HEK293 (cell line): ENCODE data around the gene CLDN7.

Experiments used
- GLIS1 ChIP-seq: fragments of 450-650 bp; formaldehyde crosslinking; IDR thresholded peaks from 2 replicates; pipeline ENCODE4 v1.5.1; 2016; ENCODE audit warnings: missing biosample characterization, missing genetic modification characterization
- GLIS2 ChIP-seq: fragments of 450-650 bp; formaldehyde crosslinking; IDR thresholded peaks from 2 replicates; pipeline ENCODE4 v1.5.1; 2016; ENCODE audit warnings: missing biosample characterization, missing genetic modification characterization
- HOXC10 ChIP-seq: sonication (generic); formaldehyde crosslinking; IDR thresholded peaks from 2 replicates; pipeline ENCODE4 v1.8.1; 2023; ENCODE audit warnings: mild to moderate bottlenecking, missing genetic modification reagents
- IKZF3 ChIP-seq: fragments of 450-650 bp; IDR thresholded peaks from 2 replicates; pipeline ENCODE4 v1.5.0; 2018; ENCODE audit warnings: missing biosample characterization, mild to moderate bottlenecking, missing genetic modification characterization, moderate library complexity
- KLF1 ChIP-seq: fragments of 450-650 bp; formaldehyde crosslinking; IDR thresholded peaks from 2 replicates; pipeline ENCODE4 v1.5.1; 2016; ENCODE audit warnings: missing biosample characterization, missing genetic modification characterization
- KLF16 ChIP-seq: fragments of 450-650 bp; formaldehyde crosslinking; IDR thresholded peaks from 2 replicates; pipeline ENCODE4 v1.5.1; 2017; ENCODE audit warnings: missing biosample characterization, missing genetic modification characterization
- KLF9 ChIP-seq: fragments of 450-650 bp; formaldehyde crosslinking; IDR thresholded peaks from 2 replicates; pipeline ENCODE4 v1.5.1; 2016; ENCODE audit warnings: missing biosample characterization, missing genetic modification characterization, low read depth
- TSHZ1 ChIP-seq: fragments of 450-650 bp; formaldehyde crosslinking; IDR thresholded peaks from 2 replicates; pipeline ENCODE4 v1.5.1; 2016; ENCODE audit warnings: missing biosample characterization, missing genetic modification characterization, borderline replicate concordance
- WT1 ChIP-seq: fragments of 450-650 bp; formaldehyde crosslinking; IDR thresholded peaks from 2 replicates; pipeline ENCODE4 v1.5.1; 2016; ENCODE audit warnings: missing biosample characterization, missing genetic modification characterization
- ZBTB1 ChIP-seq: fragments of 450-650 bp; formaldehyde crosslinking; IDR thresholded peaks from 2 replicates; pipeline ENCODE4 v1.5.1; 2016; ENCODE audit warnings: missing biosample characterization, missing genetic modification characterization
- ZBTB48 ChIP-seq: fragments of 450-650 bp; formaldehyde crosslinking; IDR thresholded peaks from 2 replicates; pipeline ENCODE4 v1.5.1; 2016; ENCODE audit warnings: missing biosample characterization, missing genetic modification characterization
- ZBTB8A ChIP-seq: fragments of 450-650 bp; formaldehyde crosslinking; IDR thresholded peaks from 2 replicates; pipeline ENCODE4 v1.5.1; 2016; ENCODE audit warnings: missing biosample characterization, missing genetic modification characterization
- ZIC2 ChIP-seq: fragments of 450-650 bp; formaldehyde crosslinking; IDR thresholded peaks from 2 replicates; pipeline ENCODE4 v1.5.1; 2016; ENCODE audit warnings: missing biosample characterization, missing genetic modification characterization
- ZNF121 ChIP-seq: fragments of 450-650 bp; formaldehyde crosslinking; IDR thresholded peaks from 2 replicates; pipeline ENCODE4 v1.5.1; 2016; ENCODE audit warnings: missing biosample characterization, missing genetic modification characterization
- ZNF184 ChIP-seq: fragments of 450-650 bp; IDR thresholded peaks from 2 replicates; pipeline ENCODE4 v1.5.1; 2018; ENCODE audit warnings: missing biosample characterization, mild to moderate bottlenecking, missing genetic modification characterization
- ZNF2 ChIP-seq: fragments of 450-650 bp; formaldehyde crosslinking; IDR thresholded peaks from 2 replicates; pipeline ENCODE4 v1.5.1; 2016; ENCODE audit warnings: missing biosample characterization, missing genetic modification characterization
- ZNF366 ChIP-seq: fragments of 450-650 bp; formaldehyde crosslinking; conservative IDR thresholded peaks from 2 replicates; pipeline ENCODE4 v1.5.1; 2016; ENCODE audit warnings: missing biosample characterization, missing genetic modification characterization
- ZNF391 ChIP-seq: fragments of 450-650 bp; formaldehyde crosslinking; IDR thresholded peaks from 2 replicates; pipeline ENCODE4 v1.5.1; 2016; ENCODE audit warnings: low read depth, missing biosample characterization, missing genetic modification characterization, borderline replicate concordance
- ZNF394 ChIP-seq: fragments of 450-650 bp; formaldehyde crosslinking; IDR thresholded peaks from 2 replicates; pipeline ENCODE4 v1.5.1; 2016; ENCODE audit warnings: missing biosample characterization, missing genetic modification characterization, mild to moderate bottlenecking, moderate library complexity, borderline replicate concordance
- ZNF501 ChIP-seq: fragments of 450-650 bp; formaldehyde crosslinking; IDR thresholded peaks from 2 replicates; pipeline ENCODE4 v1.5.1; 2016; ENCODE audit warnings: missing biosample characterization, missing genetic modification characterization
- ZNF510 ChIP-seq: fragments of 450-650 bp; formaldehyde crosslinking; IDR thresholded peaks from 2 replicates; pipeline ENCODE4 v1.5.1; 2018; ENCODE audit warnings: mild to moderate bottlenecking, missing genetic modification characterization, missing biosample characterization; ENCODE audit not compliant: insufficient replicate concordance
- ZNF560 ChIP-seq: fragments of 450-650 bp; formaldehyde crosslinking; IDR thresholded peaks from 2 replicates; pipeline ENCODE4 v1.5.1; 2017; ENCODE audit warnings: missing biosample characterization, missing genetic modification characterization, borderline replicate concordance
- ZNF600 ChIP-seq: fragments of 450-650 bp; formaldehyde crosslinking; IDR thresholded peaks from 2 replicates; pipeline ENCODE4 v1.5.1; 2016; ENCODE audit warnings: missing biosample characterization, missing genetic modification characterization
- ZNF624 ChIP-seq: fragments of 450-650 bp; formaldehyde crosslinking; IDR thresholded peaks from 2 replicates; pipeline ENCODE4 v1.5.1; 2017; ENCODE audit warnings: missing biosample characterization, missing genetic modification characterization
- ZNF654 ChIP-seq: fragments of 450-650 bp; formaldehyde crosslinking; IDR thresholded peaks from 2 replicates; pipeline ENCODE4 v1.5.1; 2016; ENCODE audit warnings: low read depth, missing biosample characterization, missing genetic modification characterization
- ZNF660 ChIP-seq: fragments of 450-650 bp; IDR thresholded peaks from 2 replicates; pipeline ENCODE4 v1.5.1; 2018; ENCODE audit warnings: missing biosample characterization, mild to moderate bottlenecking, missing genetic modification characterization
- ZNF664 ChIP-seq: fragments of 450-650 bp; formaldehyde crosslinking; IDR thresholded peaks from 2 replicates; pipeline ENCODE4 v1.5.1; 2016; ENCODE audit warnings: missing biosample characterization, missing genetic modification characterization
- ZNF785 ChIP-seq: fragments of 450-650 bp; formaldehyde crosslinking; IDR thresholded peaks from 2 replicates; pipeline ENCODE4 v1.5.1; 2016; ENCODE audit warnings: missing biosample characterization, missing genetic modification characterization
- ZSCAN30 ChIP-seq: fragments of 450-650 bp; IDR thresholded peaks from 2 replicates; pipeline ENCODE4 v1.5.1; 2018; ENCODE audit warnings: missing biosample characterization, mild to moderate bottlenecking, missing genetic modification characterization, moderate library complexity
- TF ChIP-seq, protein P1 (sequence below): fragments of 450-650 bp; formaldehyde crosslinking; IDR thresholded peaks from 2 replicates; pipeline ENCODE4 v1.5.1; 2016; ENCODE audit warnings: missing biosample characterization, missing genetic modification characterization, low read depth
- TF ChIP-seq, protein P2 (sequence below): fragments of 450-650 bp; formaldehyde crosslinking; optimal IDR thresholded peaks from 2 replicates; pipeline ENCODE3; 2016; ENCODE audit warnings: missing biosample characterization, mild to moderate bottlenecking, missing genetic modification characterization
- TF ChIP-seq, protein P3 (sequence below): fragments of 450-650 bp; formaldehyde crosslinking; IDR thresholded peaks from 2 replicates; pipeline ENCODE4 v1.5.1; 2016; ENCODE audit warnings: missing biosample characterization, missing genetic modification characterization

The CLDN7 gene

DNA sequence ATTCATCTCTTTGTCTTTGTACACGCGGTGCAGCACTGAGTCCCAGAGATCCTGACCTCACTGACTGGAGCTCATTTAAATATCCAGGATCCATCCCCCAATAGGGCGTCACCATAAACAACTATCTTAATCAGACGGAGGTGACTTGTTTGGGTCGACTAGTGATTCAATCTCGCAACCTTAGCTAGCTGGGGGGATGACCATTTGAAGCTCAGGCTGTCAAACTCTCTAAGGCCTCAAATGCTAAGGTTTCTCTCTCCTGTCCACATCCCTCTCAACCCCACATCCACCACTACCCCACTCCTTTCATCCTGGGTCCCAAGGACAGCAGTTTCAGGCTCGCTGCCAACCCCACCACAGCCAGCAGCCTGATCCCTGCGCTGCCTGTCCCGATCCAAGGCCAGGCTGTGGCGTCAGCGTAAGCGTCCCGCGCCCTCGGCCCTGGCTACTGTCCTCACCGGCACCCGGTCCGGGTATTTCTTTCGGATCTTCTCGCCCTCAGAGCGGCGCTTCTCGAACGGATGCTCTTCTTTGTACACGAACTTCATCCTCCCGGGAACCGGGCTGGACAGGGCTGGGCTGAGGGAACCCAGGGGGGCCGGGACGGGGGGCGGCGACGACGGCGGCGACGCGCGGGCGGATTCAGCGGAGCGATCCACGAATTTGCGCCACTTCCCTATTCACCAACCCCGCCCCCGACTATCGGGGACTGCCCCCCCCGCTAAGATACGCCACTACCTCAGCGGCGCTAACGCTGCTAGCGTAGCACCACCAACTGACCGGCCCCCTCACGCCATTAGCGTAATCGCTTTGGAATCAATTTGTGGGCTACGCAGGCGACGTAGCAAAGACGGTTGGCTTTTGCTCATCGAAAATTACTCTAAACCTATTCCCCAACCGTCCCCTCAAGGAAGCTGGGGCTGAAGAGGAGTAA lies 20.2 kb downstream of the CLDN7 start, which contains the start of gene GABARAP (continued):
- TF ChIP-seq ZNF560, result no peak
- no peak for TF ChIP-seq ZNF664 (tag by site-specific recombination)
- peak; percentile 89 for TF ChIP-seq GLIS1 (tag by site-specific recombination)
- no peak for TF ChIP-seq ZNF121 (tag by site-specific recombination)
- no peak for TF ChIP-seq ZNF654 (tag by site-specific recombination)
- TF ChIP-seq IKZF3 (tag by site-specific recombination), result peak; percentile 44; the same call in 1 of the 2 replicates
- no peak for TF ChIP-seq ZNF394 (tag by site-specific recombination)
- TF ChIP-seq ZNF501 (tag by site-specific recombination), result peak; percentile 86
- peak; percentile 49; the same call in 1 of the 2 replicates for TF ChIP-seq ZSCAN30 (tag by site-specific recombination)
- TF ChIP-seq ZBTB1 (tag by site-specific recombination), result no peak
- TF ChIP-seq ZNF2 (tag by site-specific recombination), result peak; percentile 85
- TF ChIP-seq ZBTB8A (tag by site-specific recombination), result peak; percentile 88
- 0 out of 2 replicates have a peak, but pooled peaks have one; percentile 54 for TF ChIP-seq ZNF184 (tag by site-specific recombination)
- no peak for TF ChIP-seq ZNF785
- TF ChIP-seq, protein P1, sequence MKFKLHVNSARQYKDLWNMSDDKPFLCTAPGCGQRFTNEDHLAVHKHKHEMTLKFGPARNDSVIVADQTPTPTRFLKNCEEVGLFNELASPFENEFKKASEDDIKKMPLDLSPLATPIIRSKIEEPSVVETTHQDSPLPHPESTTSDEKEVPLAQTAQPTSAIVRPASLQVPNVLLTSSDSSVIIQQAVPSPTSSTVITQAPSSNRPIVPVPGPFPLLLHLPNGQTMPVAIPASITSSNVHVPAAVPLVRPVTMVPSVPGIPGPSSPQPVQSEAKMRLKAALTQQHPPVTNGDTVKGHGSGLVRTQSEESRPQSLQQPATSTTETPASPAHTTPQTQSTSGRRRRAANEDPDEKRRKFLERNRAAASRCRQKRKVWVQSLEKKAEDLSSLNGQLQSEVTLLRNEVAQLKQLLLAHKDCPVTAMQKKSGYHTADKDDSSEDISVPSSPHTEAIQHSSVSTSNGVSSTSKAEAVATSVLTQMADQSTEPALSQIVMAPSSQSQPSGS (tag by site-specific recombination), result peak; percentile 55; the same call in 1 of the 2 replicates
- TF ChIP-seq KLF9, result peak; percentile 86
- TF ChIP-seq ZNF600 (tag by site-specific recombination), result peak; percentile 62
- TF ChIP-seq, protein P2, sequence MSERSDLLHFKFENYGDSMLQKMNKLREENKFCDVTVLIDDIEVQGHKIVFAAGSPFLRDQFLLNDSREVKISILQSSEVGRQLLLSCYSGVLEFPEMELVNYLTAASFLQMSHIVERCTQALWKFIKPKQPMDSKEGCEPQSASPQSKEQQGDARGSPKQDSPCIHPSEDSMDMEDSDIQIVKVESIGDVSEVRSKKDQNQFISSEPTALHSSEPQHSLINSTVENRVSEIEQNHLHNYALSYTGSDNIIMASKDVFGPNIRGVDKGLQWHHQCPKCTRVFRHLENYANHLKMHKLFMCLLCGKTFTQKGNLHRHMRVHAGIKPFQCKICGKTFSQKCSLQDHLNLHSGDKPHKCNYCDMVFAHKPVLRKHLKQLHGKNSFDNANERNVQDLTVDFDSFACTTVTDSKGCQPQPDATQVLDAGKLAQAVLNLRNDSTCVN (tag by site-specific recombination), result peak; percentile 89
- 0 out of 2 replicates have a peak, but pooled peaks have one; percentile 8 for TF ChIP-seq KLF1 (tag by site-specific recombination)
- TF ChIP-seq HOXC10 (CRISPR knock-in tag), result no peak
- TF ChIP-seq ZBTB48 (tag by site-specific recombination), result peak; percentile 92
- peak; percentile 60 for TF ChIP-seq ZIC2
- peak; percentile 88 for TF ChIP-seq KLF16 (tag by site-specific recombination)
- peak; percentile 30; the same call in 1 of the 2 replicates for TF ChIP-seq WT1 (tag by site-specific recombination)
- no peak for TF ChIP-seq ZNF624 (tag by site-specific recombination)
- TF ChIP-seq ZNF366, result peak; percentile 83
- TF ChIP-seq, protein P3, sequence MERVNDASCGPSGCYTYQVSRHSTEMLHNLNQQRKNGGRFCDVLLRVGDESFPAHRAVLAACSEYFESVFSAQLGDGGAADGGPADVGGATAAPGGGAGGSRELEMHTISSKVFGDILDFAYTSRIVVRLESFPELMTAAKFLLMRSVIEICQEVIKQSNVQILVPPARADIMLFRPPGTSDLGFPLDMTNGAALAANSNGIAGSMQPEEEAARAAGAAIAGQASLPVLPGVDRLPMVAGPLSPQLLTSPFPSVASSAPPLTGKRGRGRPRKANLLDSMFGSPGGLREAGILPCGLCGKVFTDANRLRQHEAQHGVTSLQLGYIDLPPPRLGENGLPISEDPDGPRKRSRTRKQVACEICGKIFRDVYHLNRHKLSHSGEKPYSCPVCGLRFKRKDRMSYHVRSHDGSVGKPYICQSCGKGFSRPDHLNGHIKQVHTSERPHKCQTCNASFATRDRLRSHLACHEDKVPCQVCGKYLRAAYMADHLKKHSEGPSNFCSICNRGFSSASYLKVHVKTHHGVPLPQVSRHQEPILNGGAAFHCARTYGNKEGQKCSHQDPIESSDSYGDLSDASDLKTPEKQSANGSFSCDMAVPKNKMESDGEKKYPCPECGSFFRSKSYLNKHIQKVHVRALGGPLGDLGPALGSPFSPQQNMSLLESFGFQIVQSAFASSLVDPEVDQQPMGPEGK (tag by site-specific recombination), result peak; percentile 98
- TF ChIP-seq ZNF391 (tag by site-specific recombination), result peak; percentile 74; the same call in 1 of the 2 replicates
- TF ChIP-seq ZNF660 (tag by site-specific recombination), result 0 out of 2 replicates have a peak, but pooled peaks have one; percentile 44
- no peak for TF ChIP-seq ZNF510
- TF ChIP-seq GLIS2, result peak; percentile 98
- 0 out of 2 replicates have a peak, but pooled peaks have one; percentile 22 for TF ChIP-seq TSHZ1 (tag by site-specific recombination)
